Measurements from ENCODE around the gene MMRN2.

Gene MMRN2

DNA sequence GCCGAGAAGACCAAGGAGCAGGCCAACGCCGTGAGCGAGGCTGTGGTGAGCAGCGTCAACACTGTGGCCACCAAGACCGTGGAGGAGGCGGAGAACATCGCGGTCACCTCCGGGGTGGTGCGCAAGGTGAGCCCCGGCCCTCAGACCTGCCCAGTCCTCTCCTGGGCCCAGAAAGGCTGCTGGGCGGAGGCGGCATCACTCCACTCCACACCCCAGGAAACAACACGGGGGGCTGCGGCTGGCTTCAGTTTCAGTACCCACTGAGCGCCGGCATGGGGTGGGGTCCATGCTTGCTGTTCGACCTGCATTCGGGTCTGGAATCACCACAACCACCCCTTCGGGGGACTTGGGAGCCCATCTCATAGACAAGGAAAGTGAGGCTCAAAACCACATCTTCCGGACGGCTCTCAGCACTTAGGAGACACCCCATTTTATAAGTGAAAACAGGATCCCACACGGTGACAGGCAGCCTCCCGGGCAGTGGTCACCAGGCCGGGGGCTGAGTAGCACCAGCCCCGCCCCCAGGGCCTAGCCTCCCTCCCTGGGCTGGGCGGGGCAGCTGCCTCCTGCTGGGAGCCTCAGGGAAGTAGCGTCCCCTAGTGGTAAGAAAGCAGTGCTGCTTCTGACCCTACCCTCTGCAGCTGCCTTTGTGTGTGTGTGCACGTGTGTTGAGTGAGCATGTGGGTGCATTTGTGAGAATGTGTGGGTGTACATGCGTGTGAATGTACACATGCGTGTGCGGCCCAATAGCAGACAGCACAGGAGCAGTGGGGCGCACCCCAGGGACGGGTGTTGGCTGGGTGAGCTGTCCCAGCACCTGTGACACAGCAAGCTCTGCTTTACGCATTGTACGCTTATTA, 2.8 kb upstream of the MMRN2 start:
- TF ChIP-seq SIN3A (IDR thresholded peaks at IDR 0.05; ENCODE audit: borderline replicate concordance, insufficient read depth, low read length) (no peak), POLR2AphosphoS5 (IDR thresholded peaks at IDR 0.05; ENCODE audit: low read depth, low read length) (no peak), TAF1 (IDR thresholded peaks at IDR 0.05; ENCODE audit: borderline replicate concordance, insufficient read depth, low read length) (no peak), REST (IDR thresholded peaks at IDR 0.05; ENCODE audit: insufficient read depth in 1 of 2, low read depth in 2 of 2, low read length in 2 of 2) (no peak), FOXP2 (optimal IDR thresholded peaks at IDR 0.05; ENCODE audit: borderline replicate concordance, extremely low read depth, extremely low read length, insufficient read depth) (no peak)

DNA sequence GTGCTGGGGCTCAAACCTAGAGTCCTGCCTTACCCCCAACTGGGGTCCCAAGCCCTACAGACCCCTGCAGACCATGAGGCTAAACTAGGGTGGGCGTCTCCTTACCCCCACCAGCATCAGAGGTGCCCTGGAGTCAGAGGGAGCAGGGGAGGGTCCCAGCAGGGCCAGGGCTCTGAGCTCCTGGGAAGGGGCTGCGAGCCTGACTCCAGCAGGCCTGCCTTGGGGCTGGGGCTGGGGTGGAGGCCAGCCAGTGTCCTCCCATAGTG, 2.3 kb upstream of the MMRN2 start:
- no peak for TF ChIP-seq FOXP2 (optimal IDR thresholded peaks at IDR 0.05; ENCODE audit: borderline replicate concordance, extremely low read depth, extremely low read length, insufficient read depth)
- TF ChIP-seq SIN3A (IDR thresholded peaks at IDR 0.05; ENCODE audit: borderline replicate concordance, insufficient read depth, low read length): no peak

DNA sequence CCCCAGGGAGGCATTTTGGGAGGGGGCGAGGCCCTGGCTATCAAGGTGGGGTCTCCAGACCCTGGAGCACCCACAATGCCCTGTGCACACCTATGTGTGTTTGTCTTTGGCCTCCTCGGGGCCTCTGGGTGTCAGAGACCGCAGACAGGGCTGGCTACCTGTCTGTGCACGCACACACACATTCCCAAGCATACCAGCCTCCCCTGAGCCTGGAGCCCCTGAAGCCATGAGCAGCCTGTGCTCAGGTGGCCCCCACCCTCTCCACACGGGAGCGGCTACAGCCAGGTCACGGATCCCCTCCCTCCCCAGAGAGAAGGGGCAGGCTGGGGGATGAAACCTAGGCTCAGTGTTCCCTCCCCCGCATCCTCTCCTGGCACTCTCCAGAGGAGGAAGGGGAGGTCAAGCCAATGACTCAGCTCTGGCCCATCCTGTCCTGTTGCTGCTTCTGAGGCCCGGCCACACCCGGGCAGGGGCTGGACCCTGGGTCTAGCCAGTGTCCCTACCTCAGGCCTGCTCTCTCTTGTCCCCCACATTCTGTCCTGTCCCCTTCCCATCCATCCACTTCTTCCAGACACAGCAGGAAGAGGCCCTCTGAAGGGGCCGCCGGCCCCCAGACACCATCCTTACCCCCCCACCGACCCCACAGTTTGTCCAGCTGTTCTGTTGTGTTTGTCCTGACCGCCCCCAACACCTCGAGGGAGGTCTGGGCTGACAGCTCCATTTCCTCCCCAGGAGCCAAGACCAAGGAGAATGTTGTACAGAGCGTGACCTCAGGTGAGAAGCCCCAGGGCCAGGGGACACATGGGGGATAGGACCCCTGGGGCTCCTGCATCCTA, 1.7 kb upstream of the MMRN2 start:
- TF ChIP-seq TAF1 (IDR thresholded peaks at IDR 0.05; ENCODE audit: borderline replicate concordance, insufficient read depth, low read length) (no peak), REST (IDR thresholded peaks at IDR 0.05; ENCODE audit: insufficient read depth in 1 of 2, low read depth in 2 of 2, low read length in 2 of 2) (no peak), SIN3A (IDR thresholded peaks at IDR 0.05; ENCODE audit: borderline replicate concordance, insufficient read depth, low read length) (no peak), FOXP2 (optimal IDR thresholded peaks at IDR 0.05; ENCODE audit: borderline replicate concordance, extremely low read depth, extremely low read length, insufficient read depth) (no peak), POLR2AphosphoS5 (IDR thresholded peaks at IDR 0.05; ENCODE audit: low read depth, low read length) (no peak)

DNA sequence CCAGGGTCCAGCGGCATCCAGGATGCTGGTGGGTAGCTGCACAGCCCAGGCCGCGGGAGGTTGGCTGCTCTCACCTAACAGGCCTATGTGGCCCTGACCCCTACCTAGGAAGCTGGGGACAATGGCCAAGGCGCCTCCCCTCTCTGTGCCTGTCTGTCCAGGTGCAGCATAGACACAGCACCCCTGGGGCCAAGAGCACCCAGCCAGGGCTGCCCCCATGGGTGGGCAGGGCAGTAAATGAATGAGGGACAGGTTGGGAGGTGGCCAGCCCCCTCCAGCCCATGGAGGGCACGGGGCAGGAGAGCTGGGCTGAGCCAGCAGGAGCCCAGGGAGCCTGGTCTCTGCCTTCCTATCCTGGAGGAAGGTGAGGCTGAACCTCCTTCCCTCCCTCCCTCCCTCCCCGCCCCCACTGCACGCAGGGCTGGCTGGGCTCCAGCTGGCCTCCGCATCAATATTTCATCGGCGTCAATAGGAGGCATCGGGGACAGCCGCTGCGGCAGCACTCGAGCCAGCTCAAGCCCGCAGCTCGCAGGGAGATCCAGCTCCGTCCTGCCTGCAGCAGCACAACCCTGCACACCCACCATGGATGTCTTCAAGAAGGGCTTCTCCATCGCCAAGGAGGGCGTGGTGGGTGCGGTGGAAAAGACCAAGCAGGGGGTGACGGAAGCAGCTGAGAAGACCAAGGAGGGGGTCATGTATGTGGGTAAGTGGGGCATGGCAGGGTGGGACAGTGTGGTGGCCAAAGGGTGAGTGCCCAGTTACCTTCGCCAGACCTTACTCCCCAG, 893 bp upstream of the MMRN2 start, which contains the start of gene SNCG:
SNCG (plus strand) TSS at position 484 of the 785 bp plus-strand sequence; CDS start at position 583, 99 bp downstream.
- no peak for TF ChIP-seq FOXP2 (optimal IDR thresholded peaks at IDR 0.05; ENCODE audit: borderline replicate concordance, extremely low read depth, extremely low read length, insufficient read depth)
- no peak for TF ChIP-seq POLR2AphosphoS5 (IDR thresholded peaks at IDR 0.05; ENCODE audit: low read depth, low read length)
- TF ChIP-seq SIN3A (IDR thresholded peaks at IDR 0.05; ENCODE audit: borderline replicate concordance, insufficient read depth, low read length): no peak
- TF ChIP-seq TAF1 (IDR thresholded peaks at IDR 0.05; ENCODE audit: borderline replicate concordance, insufficient read depth, low read length): no peak
- TF ChIP-seq REST (IDR thresholded peaks at IDR 0.05; ENCODE audit: insufficient read depth in 1 of 2, low read depth in 2 of 2, low read length in 2 of 2): no peak

- TF ChIP-seq POLR2AphosphoS5 (IDR thresholded peaks at IDR 0.05; ENCODE audit: low read depth, low read length) (no peak), TAF1 (IDR thresholded peaks at IDR 0.05; ENCODE audit: borderline replicate concordance, insufficient read depth, low read length) (no peak), REST (IDR thresholded peaks at IDR 0.05; ENCODE audit: insufficient read depth in 1 of 2, low read depth in 2 of 2, low read length in 2 of 2) (no peak), FOXP2 (optimal IDR thresholded peaks at IDR 0.05; ENCODE audit: borderline replicate concordance, extremely low read depth, extremely low read length, insufficient read depth) (no peak), SIN3A (IDR thresholded peaks at IDR 0.05; ENCODE audit: borderline replicate concordance, insufficient read depth, low read length) (no peak)
Measured at GRCh38 chr10:86956848-86957448, 467 bp downstream of the MMRN2 start.
